ENCODE data around the gene ACSS2. TPM values are rescaled to one million over a fixed set of nuclear protein-coding genes. Genes with fewer than 3 reads are reported as not detected.

ACSS2 gene, protein sequence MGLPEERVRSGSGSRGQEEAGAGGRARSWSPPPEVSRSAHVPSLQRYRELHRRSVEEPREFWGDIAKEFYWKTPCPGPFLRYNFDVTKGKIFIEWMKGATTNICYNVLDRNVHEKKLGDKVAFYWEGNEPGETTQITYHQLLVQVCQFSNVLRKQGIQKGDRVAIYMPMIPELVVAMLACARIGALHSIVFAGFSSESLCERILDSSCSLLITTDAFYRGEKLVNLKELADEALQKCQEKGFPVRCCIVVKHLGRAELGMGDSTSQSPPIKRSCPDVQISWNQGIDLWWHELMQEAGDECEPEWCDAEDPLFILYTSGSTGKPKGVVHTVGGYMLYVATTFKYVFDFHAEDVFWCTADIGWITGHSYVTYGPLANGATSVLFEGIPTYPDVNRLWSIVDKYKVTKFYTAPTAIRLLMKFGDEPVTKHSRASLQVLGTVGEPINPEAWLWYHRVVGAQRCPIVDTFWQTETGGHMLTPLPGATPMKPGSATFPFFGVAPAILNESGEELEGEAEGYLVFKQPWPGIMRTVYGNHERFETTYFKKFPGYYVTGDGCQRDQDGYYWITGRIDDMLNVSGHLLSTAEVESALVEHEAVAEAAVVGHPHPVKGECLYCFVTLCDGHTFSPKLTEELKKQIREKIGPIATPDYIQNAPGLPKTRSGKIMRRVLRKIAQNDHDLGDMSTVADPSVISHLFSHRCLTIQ
- polyA plus RNA-seq (2012; ENCODE audit: insufficient read depth, insufficient read length, low read depth): 10.3 TPM

DNA sequence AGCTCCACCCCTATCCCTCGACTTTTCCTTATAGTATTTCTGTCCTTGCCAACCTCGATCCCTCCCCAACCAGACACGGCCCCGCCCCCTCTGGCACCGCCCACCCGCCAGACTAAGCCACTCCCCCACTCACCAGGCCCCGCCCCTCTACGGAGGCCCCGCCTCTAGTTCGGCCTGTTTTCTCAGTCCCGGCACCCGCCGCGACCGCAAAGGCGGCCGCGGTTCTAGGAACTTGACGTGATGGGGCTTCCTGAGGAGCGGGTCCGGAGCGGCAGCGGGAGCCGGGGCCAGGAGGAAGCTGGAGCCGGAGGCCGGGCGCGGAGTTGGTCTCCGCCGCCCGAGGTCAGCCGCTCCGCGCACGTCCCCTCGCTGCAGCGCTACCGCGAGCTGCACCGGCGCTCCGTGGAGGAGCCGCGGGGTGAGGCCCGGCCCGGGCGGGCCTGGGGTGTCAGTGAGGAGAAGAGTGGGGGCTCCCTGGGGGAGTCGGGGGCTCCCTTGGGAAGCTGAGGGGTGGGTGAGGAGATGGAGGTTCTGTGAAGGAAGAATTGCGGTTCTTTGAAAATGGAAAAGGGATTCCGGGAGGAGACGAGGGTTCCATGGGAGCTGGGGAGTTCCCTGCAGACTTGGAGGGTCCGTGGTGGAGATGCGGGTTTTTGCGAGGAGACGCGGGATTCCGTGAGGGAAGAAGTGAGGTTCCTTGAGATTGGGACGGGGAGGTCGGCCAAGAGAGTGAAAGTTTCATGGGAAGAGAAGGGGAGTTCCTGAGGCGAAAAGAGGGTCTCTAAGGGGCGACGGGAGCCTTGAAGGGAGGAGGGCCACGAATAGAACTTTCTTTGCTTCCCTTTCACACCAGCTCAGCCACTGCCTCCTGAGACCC lies at the start of gene ACSS2:
TSS of gene ACSS2 (plus strand) at position 207 of the 877 bp plus-strand sequence. CDS start at position 241, 34 bp downstream.
- TF ChIP-seq, protein P1, sequence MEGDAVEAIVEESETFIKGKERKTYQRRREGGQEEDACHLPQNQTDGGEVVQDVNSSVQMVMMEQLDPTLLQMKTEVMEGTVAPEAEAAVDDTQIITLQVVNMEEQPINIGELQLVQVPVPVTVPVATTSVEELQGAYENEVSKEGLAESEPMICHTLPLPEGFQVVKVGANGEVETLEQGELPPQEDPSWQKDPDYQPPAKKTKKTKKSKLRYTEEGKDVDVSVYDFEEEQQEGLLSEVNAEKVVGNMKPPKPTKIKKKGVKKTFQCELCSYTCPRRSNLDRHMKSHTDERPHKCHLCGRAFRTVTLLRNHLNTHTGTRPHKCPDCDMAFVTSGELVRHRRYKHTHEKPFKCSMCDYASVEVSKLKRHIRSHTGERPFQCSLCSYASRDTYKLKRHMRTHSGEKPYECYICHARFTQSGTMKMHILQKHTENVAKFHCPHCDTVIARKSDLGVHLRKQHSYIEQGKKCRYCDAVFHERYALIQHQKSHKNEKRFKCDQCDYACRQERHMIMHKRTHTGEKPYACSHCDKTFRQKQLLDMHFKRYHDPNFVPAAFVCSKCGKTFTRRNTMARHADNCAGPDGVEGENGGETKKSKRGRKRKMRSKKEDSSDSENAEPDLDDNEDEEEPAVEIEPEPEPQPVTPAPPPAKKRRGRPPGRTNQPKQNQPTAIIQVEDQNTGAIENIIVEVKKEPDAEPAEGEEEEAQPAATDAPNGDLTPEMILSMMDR (IDR thresholded peaks at IDR 0.05; ENCODE audit: low read depth, low read length): no peak
- Histone ChIP-seq H3K36me3 (no peaks in the 10 kb centered on the region), H3K4me1 (peaks cover 11% of the 10 kb centered on the region), H3K27me3 (no peaks in the 10 kb centered on the region), H3K9me3 (no peaks in the 10 kb centered on the region), H3K4me3 (ENCODE audit: low read depth, low read length) (peak within 1 kb of the TSS; percentile 77)
- peak; percentile 100 for DNase-seq

DNA sequence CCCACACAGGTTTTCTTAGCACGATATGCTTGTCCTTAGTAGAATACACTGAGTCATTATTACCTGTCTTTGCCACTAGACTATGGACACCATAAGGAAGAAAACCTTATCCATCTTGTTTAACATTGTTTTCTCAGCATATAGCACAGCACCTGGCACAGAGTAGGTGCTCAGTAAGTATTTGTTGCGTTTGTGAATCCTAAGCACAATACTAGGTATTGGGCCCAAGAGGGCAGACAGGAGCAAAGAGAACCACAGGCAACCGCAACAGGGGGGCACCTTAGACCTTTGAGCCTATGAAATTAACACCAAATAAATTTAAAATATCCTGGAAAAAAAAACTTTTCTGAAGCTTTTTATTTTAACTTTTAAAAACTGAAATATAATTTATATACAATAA lies 47.2 kb upstream of the ACSS2 start:
- DNase-seq: no peak
- TF ChIP-seq, protein P1 (IDR thresholded peaks at IDR 0.05; ENCODE audit: low read depth, low read length): no peak
- no peaks in the 10 kb centered on the region for H3K36me3 ChIP-seq

DNA sequence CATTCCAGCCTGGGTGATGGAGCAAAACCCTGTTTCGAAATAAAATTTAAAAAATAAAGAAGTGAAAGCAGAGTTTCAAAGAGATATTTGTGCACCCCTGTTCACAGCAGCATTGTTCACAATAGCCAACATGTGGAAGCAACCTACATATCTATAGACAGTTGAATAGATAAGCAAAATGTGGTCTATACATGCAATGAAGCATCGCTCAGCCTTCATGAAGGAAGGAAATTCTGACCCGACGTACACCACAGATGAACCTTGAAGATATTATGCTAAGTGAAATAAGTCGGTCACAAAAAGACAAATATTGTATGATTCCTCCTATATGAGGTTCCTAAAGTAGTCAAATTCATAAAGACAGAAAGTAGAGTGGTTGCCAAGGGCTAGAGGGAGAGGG lies 44.5 kb upstream of the ACSS2 start:
- TF ChIP-seq, protein P1 (IDR thresholded peaks at IDR 0.05; ENCODE audit: low read depth, low read length): no peak
- no peaks in the 10 kb centered on the region for H3K36me3 ChIP-seq
- H3K9me3 ChIP-seq: no peaks in the 10 kb centered on the region
- H3K4me1 ChIP-seq: no peaks in the 10 kb centered on the region
- no peak overlapping the region for H3K4me3 ChIP-seq (ENCODE audit: low read depth, low read length)
- no peak for DNase-seq
- H3K27me3 ChIP-seq: peaks cover 23% of the 10 kb centered on the region

More for the DNA sequence above, 47.2 kb upstream of the ACSS2 start:
- Histone ChIP-seq H3K9me3 (no peaks in the 10 kb centered on the region), H3K4me3 (ENCODE audit: low read depth, low read length) (no peak overlapping the region), H3K27me3 (peaks cover 23% of the 10 kb centered on the region), H3K4me1 (no peaks in the 10 kb centered on the region)

DNA sequence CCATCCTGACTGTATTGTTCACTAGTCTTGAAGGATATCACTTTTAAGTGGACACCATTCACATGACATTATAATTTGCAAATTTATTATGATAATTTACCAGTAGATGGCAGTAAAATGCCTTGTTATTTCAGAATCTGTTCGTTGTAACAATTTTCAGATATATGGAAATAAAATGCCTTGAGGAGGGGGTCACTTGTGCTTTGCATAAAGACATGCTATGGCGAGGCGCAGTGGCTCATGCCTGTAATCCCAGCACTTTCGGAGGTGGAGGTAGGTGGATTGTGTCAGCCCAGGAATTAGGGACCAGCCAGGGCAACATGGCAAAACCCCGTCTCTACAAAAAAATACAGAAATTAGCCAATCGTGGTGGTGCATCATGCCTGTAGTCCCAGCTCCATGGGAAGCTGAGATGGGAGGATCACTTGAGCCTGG lies 41.9 kb upstream of the ACSS2 start:
- Histone ChIP-seq H3K4me3 (ENCODE audit: low read depth, low read length) (peak overlapping the region; percentile 39), H3K36me3 (no peaks in the 10 kb centered on the region), H3K9me3 (no peaks in the 10 kb centered on the region), H3K27me3 (peaks cover 23% of the 10 kb centered on the region), H3K4me1 (no peaks in the 10 kb centered on the region)
- TF ChIP-seq, protein P1 (IDR thresholded peaks at IDR 0.05; ENCODE audit: low read depth, low read length): peak; percentile 32; the same call in 1 of the 2 replicates
- no peak for DNase-seq

DNA sequence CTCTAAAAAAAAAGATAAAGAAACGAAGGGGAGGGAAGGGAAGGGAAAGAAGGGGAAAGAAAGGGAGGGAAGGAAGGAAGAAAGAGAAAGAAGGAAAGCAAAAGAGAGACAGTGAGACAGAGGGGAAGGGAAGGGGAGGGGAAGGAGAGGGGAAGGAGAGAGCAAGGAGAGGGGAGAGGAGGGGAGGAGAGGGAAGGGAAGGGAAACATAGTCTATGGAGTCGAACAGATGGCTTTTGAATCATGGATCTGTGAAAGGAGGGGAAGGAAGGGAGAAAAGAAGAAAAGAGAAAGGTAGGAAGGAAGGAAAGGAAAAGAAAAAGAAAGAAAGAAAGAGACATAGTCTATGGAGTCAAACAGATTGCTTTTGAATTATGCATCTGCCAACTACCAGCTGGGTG lies 34.3 kb upstream of the ACSS2 start:
- DNase-seq: no peak
- Histone ChIP-seq H3K36me3 (no peaks in the 10 kb centered on the region), H3K4me1 (no peaks in the 10 kb centered on the region), H3K27me3 (no peaks in the 10 kb centered on the region; the same call in none of the 2 replicates), H3K9me3 (peaks cover 3% of the 10 kb centered on the region; the same call in 1 of the 2 replicates), H3K4me3 (ENCODE audit: low read depth, low read length) (no peak overlapping the region)
- TF ChIP-seq, protein P1 (IDR thresholded peaks at IDR 0.05; ENCODE audit: low read depth, low read length): no peak
